OCI-LY1 (cell line): ENCODE measurements around the gene DBH.

Experiments
- H2AFZ ChIP-seq: fragments of 200-600 bp; sonication (generic), shearing (Covaris generic); 2 replicates; pipeline ENCODE4 v1.6.0; 2014; ENCODE audit warnings: antibody characterized with exemption, mild to moderate bottlenecking, low read length
- H3F3A ChIP-seq: fragments of 200-600 bp; sonication (generic), shearing (Covaris generic); 2 replicates; pipeline ENCODE4 v1.6.0; 2014; ENCODE audit warnings: mild to moderate bottlenecking, antibody characterized with exemption, low read length, moderate library complexity; ENCODE audit not compliant: insufficient read depth
- H3K27ac ChIP-seq: fragments of 200-600 bp; sonication (generic); 2 replicates; pipeline ENCODE4 v1.5.1; 2014; ENCODE audit warnings: low read length, mixed run types, mild to moderate bottlenecking, low read depth; ENCODE audit not compliant: poor library complexity, severe bottlenecking
- H3K27me3 ChIP-seq: fragments of 200-600 bp; sonication (generic); 2 replicates; pipeline ENCODE4 v1.6.0; 2014; ENCODE audit warnings: antibody characterized with exemption, mild to moderate bottlenecking, low read length, moderate library complexity; ENCODE audit not compliant: insufficient read depth
- H3K36me3 ChIP-seq: fragments of 200-600 bp; sonication (generic); 2 replicates; pipeline ENCODE4 v1.6.1; 2014; ENCODE audit warnings: mild to moderate bottlenecking, antibody characterized with exemption, low read length, moderate library complexity, mixed read lengths; ENCODE audit not compliant: insufficient read depth
- H3K4me1 ChIP-seq: fragments of 200-600 bp; sonication (generic); 2 replicates; pipeline ENCODE4 v1.5.1; 2014; ENCODE audit warnings: mild to moderate bottlenecking, low read length, moderate library complexity; ENCODE audit not compliant: insufficient read depth, severe bottlenecking
- H3K4me2 ChIP-seq: fragments of 200-600 bp; sonication (generic), shearing (Covaris generic); 2 replicates; pipeline ENCODE4 v1.6.1; 2014; ENCODE audit warnings: low read length
- H3K4me3 ChIP-seq: fragments of 200-600 bp; sonication (generic); 2 replicates; pipeline ENCODE4 v1.5.1; 2014; ENCODE audit warnings: low read length, low read depth, mild to moderate bottlenecking, mixed read lengths; ENCODE audit not compliant: poor library complexity, severe bottlenecking
- H3K79me2 ChIP-seq: fragments of 200-600 bp; shearing (Covaris generic); 2 replicates; pipeline ENCODE4 v1.6.1; 2016; ENCODE audit warnings: mixed run types, low read length, mixed read lengths; ENCODE audit not compliant: insufficient read depth
- H3K9ac ChIP-seq: fragments of 200-600 bp; sonication (generic), shearing (Covaris generic); 2 replicates; pipeline ENCODE4 v1.6.1; 2014; ENCODE audit warnings: mild to moderate bottlenecking, low read length, mixed read lengths
- H3K9me2 ChIP-seq: fragments of 200-600 bp; sonication (generic), shearing (Covaris generic); 2 replicates; pipeline ENCODE4 v1.6.1; 2014; ENCODE audit warnings: low read depth, mild to moderate bottlenecking, low read length, mixed read lengths
- H3K9me3 ChIP-seq: fragments of 200-600 bp; shearing (Covaris generic); 2 replicates; pipeline ENCODE4 v1.6.1; 2014; ENCODE audit warnings: low read length, mixed read lengths
- H4K20me1 ChIP-seq: fragments of 200-600 bp; sonication (generic), shearing (Covaris generic); 2 replicates; pipeline ENCODE4 v1.6.0; 2016; ENCODE audit warnings: mild to moderate bottlenecking, low read length; ENCODE audit not compliant: insufficient read depth
- CTCF ChIP-seq: fragments of 200-600 bp; sonication (generic), shearing (Covaris generic); IDR thresholded peaks from 2 replicates; pipeline ENCODE4 v1.5.1; 2017; ENCODE audit warnings: mild to moderate bottlenecking, antibody characterized with exemption, low read length, moderate library complexity, mixed read lengths
- EZH2 ChIP-seq: fragments of 200-600 bp; sonication (generic), shearing (Covaris generic); IDR thresholded peaks from 2 replicates; pipeline ENCODE4 v1.8.0; 2017; ENCODE audit warnings: borderline replicate concordance, mixed run types, mild to moderate bottlenecking, antibody characterized with exemption, low read length, moderate library complexity, mixed read lengths

DBH gene

GRCh38 chr9:133656211-133657119, 20.3 kb downstream of the DBH start:
- no peak overlapping the region for H3K9ac ChIP-seq
- no peak overlapping the region for H3K4me2 ChIP-seq
- H3K4me3 ChIP-seq, result no peak overlapping the region
- H3K36me3 ChIP-seq, result no peaks in the 10 kb centered on the region
- no peak overlapping the region for H2AFZ ChIP-seq
- no peak overlapping the region for H3K27ac ChIP-seq
- no peak for TF ChIP-seq EZH2
- TF ChIP-seq CTCF, result no peak
- H3K9me3 ChIP-seq, result no peaks in the 10 kb centered on the region
- H3K4me1 ChIP-seq, result no peaks in the 10 kb centered on the region
- H4K20me1 ChIP-seq, result no peaks in the 10 kb centered on the region
- H3K27me3 ChIP-seq, result peaks cover 3% of the 10 kb centered on the region; the same call in 1 of the 2 replicates
- H3K79me2 ChIP-seq, result no peaks in the 10 kb centered on the region
- no peaks in the 10 kb centered on the region for H3K9me2 ChIP-seq
- H3F3A ChIP-seq, result no peaks in the 10 kb centered on the region

GRCh38 chr9:133657120-133657661, 21.0 kb downstream of the DBH start:
- Histone ChIP-seq H3K27ac (no peak overlapping the region), H2AFZ (no peak overlapping the region), H3K9ac (no peak overlapping the region), H3K4me1 (no peaks in the 10 kb centered on the region), H3K79me2 (no peaks in the 10 kb centered on the region), H3K4me2 (no peak overlapping the region), H3K36me3 (no peaks in the 10 kb centered on the region), H4K20me1 (no peaks in the 10 kb centered on the region), H3K9me2 (no peaks in the 10 kb centered on the region), H3K4me3 (no peak overlapping the region), H3F3A (no peaks in the 10 kb centered on the region), H3K27me3 (peaks cover 3% of the 10 kb centered on the region; the same call in 1 of the 2 replicates), H3K9me3 (no peaks in the 10 kb centered on the region)
- TF ChIP-seq EZH2 (no peak), CTCF (no peak)

- H3K79me2 ChIP-seq, result no peaks in the 10 kb centered on the region
- H3F3A ChIP-seq, result no peaks in the 10 kb centered on the region
- H3K9me2 ChIP-seq, result no peaks in the 10 kb centered on the region
- H2AFZ ChIP-seq, result no peak overlapping the region
- no peak overlapping the region for H3K4me3 ChIP-seq
- no peaks in the 10 kb centered on the region for H3K4me1 ChIP-seq
- H3K27me3 ChIP-seq, result 0 out of 2 replicates have a peak, but pooled peaks cover 3% of the 10 kb centered on the region
- H3K9me3 ChIP-seq, result no peaks in the 10 kb centered on the region
- no peak for TF ChIP-seq CTCF
- no peak for TF ChIP-seq EZH2
- H3K9ac ChIP-seq, result no peak overlapping the region
- no peak overlapping the region for H3K4me2 ChIP-seq
- H4K20me1 ChIP-seq, result no peaks in the 10 kb centered on the region
- H3K27ac ChIP-seq, result no peak overlapping the region
- H3K36me3 ChIP-seq, result no peaks in the 10 kb centered on the region
Measured at GRCh38 chr9:133658442-133659431, 22.6 kb downstream of the DBH start.
